GM18520 (cell line): ENCODE measurements around the gene PRKG1.
"Not testable (repeated sequence)": the region's sequence is repeated elsewhere in the genome, so short reads cannot be mapped to it uniquely, and the experiment has no call there.

ENCODE experiments used
- ATAC-seq: cut with Tn5 transposase; IDR thresholded peaks from one replicate; pipeline ENCODE4 v1.9.1; 2021; ENCODE audit not compliant: unreplicated experiment

The PRKG1 gene

DNA sequence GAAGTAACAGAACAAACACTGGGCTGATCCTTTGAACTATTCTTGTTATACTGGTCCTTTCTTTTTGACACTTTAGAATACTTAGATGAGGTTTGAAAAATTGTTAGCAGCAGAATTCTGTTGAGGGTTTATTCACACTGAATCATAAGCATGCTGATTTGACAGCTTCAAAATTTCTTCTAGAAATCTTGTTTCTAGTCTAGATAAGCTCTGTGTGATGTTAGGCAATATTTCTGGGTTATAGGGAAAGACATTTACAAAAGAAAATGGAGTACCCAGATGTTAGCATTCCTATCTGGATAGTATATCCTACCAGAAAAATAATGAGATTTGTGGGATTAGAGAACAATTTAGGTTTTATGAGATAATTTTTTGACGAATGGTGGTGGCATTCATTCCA lies 613.0 kb downstream of the PRKG1 start:
- no peak for ATAC-seq

- ATAC-seq, result not testable (repeated sequence)
These were observed 614.5 kb downstream of the PRKG1 start for GRCh38 chr10:51688826-51689225.

DNA sequence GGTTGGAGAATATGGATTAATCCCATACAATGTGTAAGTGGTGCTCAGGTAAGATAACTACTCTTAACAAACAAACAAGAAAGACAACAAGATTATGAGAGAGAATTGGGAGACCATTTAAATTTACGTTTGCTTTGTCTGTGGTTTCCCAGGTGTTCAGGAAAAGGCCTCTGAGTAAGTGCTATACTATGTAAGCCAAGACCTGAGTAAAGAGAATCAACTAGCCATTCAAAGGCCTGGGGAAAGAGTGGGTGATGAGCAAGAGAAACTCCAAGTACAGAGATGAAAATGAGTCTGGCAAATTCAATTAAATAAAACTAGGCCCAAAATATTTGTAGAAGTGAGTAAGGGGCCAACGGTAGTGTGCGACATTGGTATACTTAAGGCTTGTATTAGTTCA lies 615.2 kb downstream of the PRKG1 start:
- ATAC-seq, result no peak

DNA sequence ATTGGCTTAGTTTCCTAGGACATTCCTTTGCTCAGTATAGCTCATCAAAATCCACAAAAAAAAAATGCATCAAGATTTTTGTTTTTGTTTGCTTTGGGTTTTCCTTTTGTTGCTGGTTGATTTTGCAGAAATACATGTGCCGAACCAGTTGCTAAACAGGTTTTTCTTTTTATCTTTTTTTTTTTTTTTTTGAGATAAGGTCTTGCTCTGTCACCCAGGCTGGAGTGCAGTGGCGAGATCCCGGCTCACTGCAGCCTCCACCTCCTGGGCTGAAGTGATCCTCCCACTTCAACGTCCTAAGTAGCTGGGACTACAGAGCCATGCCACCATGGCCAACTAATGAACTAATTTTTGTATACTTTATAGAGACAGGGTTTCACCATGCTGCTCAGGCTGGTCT lies 616.8 kb downstream of the PRKG1 start:
- ATAC-seq, result no peak

GRCh38 chr10:51694086-51694768 lies 619.9 kb downstream of the PRKG1 start:
- ATAC-seq, result no peak

DNA sequence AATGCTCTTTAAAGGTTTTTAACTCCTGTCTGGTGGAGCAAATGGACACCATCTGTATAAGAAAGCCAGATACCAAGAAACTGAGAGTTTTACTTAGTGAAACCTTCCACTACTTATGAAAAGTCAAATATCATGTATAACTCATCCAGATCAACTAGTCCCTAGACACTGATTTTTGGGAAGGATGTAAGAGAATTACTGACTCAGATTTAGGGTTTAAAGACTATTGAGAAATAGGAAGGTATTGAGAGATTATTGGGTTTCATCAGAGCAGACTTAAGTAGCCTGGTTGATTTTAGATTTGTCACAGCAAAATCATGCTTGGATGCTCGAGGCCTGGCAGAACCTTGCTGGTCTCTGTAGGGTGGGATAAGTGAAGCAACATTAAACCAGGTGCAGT lies 622.0 kb downstream of the PRKG1 start:
- no peak for ATAC-seq

- no peak for ATAC-seq
These were observed 624.3 kb downstream of the PRKG1 start for GRCh38 chr10:51698473-51699063.

DNA sequence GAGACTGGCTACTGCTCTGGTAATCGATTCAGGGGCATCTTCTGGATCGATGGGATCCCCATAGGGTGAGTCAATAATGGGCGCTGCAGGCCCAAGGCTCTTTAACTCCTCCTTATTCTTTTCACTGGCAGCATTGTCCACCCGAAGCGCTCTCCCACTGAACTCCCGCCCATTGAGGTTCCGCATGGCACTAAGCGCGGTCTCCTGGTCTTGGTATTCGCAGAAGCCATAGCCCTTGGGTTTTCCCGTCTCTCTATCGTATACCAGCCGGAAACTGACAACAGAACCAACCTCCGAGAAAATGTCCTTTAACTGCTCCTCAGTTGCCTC lies 624.8 kb downstream of the PRKG1 start:
- peak; percentile 15 for ATAC-seq

DNA sequence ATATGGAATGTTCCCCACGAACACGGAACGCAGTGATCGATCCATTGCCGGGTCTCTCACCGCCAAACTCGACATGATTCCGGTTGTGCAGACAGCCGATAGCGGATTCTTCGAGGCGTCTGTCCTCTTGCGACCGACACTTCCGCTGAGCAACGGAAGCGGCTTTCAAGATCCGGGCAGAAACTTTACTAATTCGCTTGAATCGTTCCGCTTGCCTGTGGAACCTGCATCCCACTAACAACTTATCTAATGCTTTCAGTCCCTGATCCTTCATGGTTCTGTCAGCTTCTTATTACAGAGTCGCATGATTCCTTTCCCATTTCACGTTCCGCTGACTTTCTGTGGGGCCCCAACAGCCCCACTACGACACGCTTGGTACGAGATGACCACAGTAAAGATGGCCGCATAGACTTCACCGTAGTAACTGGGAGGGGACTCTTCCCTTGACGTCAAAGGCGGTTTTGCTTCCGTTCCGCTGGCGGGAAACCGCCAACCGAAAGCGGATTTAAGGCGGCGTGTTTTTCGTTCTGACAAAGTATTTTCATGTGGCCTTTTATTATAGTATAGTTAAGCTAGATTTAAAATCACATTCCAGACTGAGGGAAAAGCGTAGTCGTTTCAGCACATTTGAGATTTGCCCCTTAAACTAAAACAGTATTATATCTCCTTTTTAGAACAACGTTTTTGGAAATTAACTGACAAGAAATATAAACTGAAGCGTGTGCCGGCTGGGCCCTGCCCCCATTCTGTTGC lies 625.4 kb downstream of the PRKG1 start, which contains the start of gene CSTF2T:
Gene CSTF2T (minus strand): TSS at position 121 of the 753 bp plus-strand sequence. CDS start 46 bp downstream, at position 75.
- peak; percentile 91 for ATAC-seq

DNA sequence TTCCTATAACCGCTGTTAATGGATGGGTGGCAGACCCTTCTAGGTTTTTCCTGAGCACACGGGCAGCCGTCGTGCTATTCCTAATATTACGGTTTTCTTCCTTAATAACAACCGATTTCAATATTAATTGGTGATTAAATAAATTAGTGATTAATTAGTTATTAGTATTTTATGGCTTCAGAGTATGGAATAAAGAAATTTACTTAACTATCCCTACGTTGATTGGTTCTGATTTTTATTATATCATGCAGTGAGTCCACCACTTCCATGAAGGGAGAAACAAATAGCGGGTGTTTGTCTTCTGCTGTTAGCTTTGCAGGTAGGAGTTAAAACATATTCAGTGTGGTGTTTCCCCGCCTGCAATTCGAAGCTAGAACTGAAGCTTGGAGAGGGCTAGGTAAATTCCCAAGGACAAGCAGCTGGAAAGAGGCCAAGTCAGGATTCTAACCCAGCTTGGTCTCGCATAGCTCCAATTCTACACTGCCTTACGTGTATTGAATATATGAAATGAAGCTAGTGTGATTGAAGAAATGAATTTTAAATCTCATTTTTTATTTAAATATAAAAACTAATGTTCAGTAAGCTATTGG lies 626.0 kb downstream of the PRKG1 start:
- no peak for ATAC-seq

- no peak for ATAC-seq
These were observed 631.5 kb downstream of the PRKG1 start for GRCh38 chr10:51705774-51706173.

GRCh38 chr10:51706225-51706624 lies 631.9 kb downstream of the PRKG1 start:
- no peak for ATAC-seq

- ATAC-seq, result no peak
These were observed 633.1 kb downstream of the PRKG1 start for GRCh38 chr10:51707392-51707791.

DNA sequence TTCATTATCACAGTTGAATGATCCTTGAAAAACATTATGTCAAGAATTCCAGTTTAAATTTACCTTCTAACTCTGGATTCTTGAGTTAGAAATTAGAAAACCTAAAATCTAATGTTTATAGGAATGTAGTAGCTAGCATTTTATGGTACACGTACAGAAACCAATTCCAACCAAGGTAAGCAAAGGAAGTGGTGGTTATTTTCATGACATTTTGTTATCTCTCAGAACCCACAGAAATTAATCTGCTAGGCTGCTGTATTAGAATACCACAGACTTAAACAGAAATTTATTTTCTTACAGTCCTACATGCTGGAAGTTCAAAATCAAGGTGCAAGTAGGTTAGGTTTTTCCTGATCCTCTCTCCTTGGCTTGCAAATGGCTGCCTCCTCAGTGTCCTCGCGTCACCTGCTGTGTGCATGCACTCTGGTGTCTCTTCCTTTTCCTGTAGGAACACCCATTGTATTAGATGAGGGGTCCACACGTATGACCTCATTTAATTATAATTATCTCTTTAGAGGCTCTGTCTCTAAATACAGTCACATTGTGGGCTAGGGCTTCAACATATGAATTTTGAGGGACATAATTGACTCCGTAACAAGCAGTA lies 633.6 kb downstream of the PRKG1 start:
- ATAC-seq, result no peak

- no peak for ATAC-seq
These were observed 634.3 kb downstream of the PRKG1 start for GRCh38 chr10:51708609-51709008.

- no peak for ATAC-seq
These were observed 635.2 kb downstream of the PRKG1 start for GRCh38 chr10:51709324-51709972.

DNA sequence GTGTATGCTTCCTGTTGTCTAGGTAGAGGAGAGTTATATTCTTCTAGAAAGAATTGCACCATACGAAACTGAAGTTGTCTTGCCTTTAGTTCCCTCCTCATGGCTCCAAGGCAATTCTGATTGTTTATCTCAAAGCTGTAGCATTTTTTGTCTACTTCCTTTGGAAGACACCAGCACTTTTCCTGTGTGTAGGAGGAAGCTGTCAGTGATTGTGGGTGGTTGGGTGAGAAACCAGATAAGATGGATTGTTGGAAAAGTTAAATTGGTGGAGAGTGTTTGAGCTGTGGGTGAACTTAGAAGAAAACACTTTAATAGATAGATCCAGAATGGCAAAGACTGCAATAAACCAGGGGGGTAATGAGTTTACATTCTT lies 637.2 kb downstream of the PRKG1 start:
- no peak for ATAC-seq

DNA sequence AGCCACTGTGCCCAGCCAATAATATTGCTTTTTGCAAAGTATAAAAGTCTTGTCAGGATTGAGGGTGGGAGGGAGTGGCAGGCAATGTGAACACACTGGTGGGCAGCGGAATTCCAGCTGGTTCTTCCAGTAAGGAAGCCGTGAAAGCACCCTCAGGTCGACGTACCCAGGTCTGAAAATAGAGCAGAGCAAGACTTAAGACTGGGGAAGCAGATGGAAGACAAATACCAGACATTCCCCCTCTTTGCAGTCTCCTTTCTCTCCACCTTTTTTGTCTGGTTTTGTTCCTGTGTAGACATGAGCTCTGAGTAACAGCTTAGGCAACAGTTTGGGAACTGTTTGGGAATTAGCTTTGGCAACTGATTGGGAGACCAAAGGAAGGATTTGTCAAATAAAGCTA lies 642.7 kb downstream of the PRKG1 start:
- ATAC-seq, result no peak

DNA sequence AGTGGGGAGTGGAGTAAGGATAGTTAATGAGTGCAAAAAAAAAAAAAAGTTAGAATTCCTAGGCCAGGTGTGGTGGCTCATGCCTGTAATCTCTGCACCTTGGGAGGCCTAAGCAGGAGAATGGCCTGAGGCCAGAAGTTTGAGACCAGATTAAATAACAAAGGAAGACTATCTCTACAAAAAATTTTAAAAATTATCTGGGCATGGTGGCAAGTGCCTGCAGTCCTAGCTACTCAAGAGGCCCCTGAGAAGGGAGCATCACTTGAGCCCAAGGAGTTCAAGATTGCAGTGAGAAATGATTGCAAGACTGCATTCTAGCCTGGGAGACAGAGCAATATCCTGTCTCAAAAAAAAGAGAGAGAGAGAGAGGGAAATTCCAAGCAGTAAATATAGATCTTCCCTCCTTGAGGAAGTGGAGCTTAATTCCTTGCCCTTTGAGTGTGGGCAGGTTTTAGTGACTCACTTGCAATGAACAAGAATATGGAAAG lies 644.6 kb downstream of the PRKG1 start:
- ATAC-seq, result no peak

GRCh38 chr10:51724038-51724437 lies 649.8 kb downstream of the PRKG1 start:
- no peak for ATAC-seq
